Activated T-cell treated with anti-CD3 and anti-CD28 coated beads, Interleukin-2, amount 50 U/mL, for 4 hours (primary cell): ENCODE data around the gene RAMP3. TPM values are rescaled to one million over a fixed set of nuclear protein-coding genes. Genes with fewer than 3 reads are reported as not detected.

Experiments used
- ATAC-seq, 2 donors: fragments of 200-7000 bp; cut with Tn5 transposase; one replicate each; pipeline ENCODE4 v1.10.0; 2021
- DNase-seq: peaks from one replicate; pipeline ENCODE4 v3.0.0-alpha.2; 2020
- H3K27me3 Mint-ChIP-seq: one replicate; pipeline ENCODE4 v1.8.0; 2021; ENCODE audit warnings: low read depth, mixed read lengths
- H3K36me3 Mint-ChIP-seq: one replicate; pipeline ENCODE4 v1.8.0; 2022; ENCODE audit warnings: mixed read lengths; ENCODE audit not compliant: insufficient read depth
- H3K4me1 Mint-ChIP-seq: one replicate; pipeline ENCODE4 v1.8.0; 2021; ENCODE audit warnings: low read depth, mixed read lengths
- H3K4me3 Mint-ChIP-seq: one replicate; pipeline ENCODE4 v1.8.0; 2021; ENCODE audit warnings: mild to moderate bottlenecking, moderate library complexity, mixed read lengths
- H3K9me3 Mint-ChIP-seq: one replicate; pipeline ENCODE4 v1.8.0; 2021; ENCODE audit warnings: mixed read lengths
- total RNA-seq, 3 donors: library from RNA; stranded (reverse); gene quantifications; one replicate each; pipeline ENCODE4 v1.2.1, GENCODE V29; 2021

Gene RAMP3
- total RNA-seq, 3 donors from 2014 or later = not detected

DNA sequence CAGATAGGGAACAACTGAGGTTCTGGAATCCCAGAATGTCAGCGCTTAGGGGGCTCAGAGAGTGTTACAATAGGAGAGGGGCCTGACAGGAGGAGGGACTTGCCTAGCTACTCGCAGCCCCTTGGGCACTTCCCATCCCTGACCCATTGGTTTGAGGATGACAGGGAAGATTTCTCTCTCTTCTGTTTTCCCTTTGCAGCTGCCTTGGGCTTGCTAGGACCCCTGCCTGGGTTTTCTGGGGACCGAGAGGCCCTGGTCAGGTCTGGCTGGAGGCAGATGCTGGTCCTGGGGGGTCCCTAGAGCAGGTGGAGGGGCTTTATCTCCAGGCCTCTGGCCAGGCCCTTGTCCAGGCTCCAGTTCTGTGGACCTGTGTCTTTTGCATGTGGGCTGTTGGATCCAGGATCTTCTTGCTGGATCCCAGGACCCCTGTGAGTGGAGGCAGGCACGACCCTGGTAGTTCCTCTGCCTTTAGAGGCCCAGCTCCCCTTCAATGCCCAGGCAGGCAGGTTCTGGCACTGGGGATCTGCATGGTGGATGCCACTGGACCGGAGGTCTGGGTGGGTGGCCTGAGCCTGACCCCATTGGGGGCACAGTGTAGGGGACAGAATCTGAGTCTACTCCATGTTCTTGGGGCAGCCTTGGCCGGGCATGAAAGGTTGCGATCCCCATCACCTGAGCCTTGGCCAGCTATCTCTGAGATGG lies 26.9 kb downstream of the RAMP3 start:
- Mint-ChIP-seq H3K9me3 (no peaks in the 10 kb centered on the region), H3K4me3 (no peak overlapping the region), H3K36me3 (no peaks in the 10 kb centered on the region), H3K27me3 (peaks cover 10% of the 10 kb centered on the region), H3K4me1 (no peaks in the 10 kb centered on the region)
- ATAC-seq = no peak
- DNase-seq = no peak

GRCh38 chr7:45185028-45185863 lies 27.7 kb downstream of the RAMP3 start:
- Mint-ChIP-seq H3K36me3 (no peaks in the 10 kb centered on the region), H3K9me3 (no peaks in the 10 kb centered on the region), H3K4me3 (no peak overlapping the region), H3K4me1 (no peaks in the 10 kb centered on the region), H3K27me3 (peaks cover 9% of the 10 kb centered on the region)
- no peak for ATAC-seq
- no peak for DNase-seq

DNA sequence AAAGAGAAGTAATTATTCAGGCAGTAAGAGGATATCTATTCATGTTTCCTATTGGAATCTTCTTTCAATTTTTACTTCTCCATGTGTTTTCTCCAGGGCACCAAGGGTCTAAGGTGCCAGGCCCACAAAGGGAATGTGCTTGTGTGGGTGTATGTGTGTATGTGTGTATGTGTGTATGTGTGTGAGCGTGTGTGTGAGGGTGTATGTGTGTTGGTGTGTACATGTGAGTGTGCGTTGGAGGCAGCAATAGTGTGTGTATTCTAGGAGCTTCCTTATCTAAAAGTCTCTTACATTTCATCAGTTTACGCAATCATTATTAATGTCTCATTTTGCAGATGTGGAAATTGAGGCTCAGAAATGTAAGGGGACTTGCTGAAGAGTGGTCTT lies 28.3 kb downstream of the RAMP3 start:
- Mint-ChIP-seq H3K27me3 (peaks cover 9% of the 10 kb centered on the region), H3K9me3 (no peaks in the 10 kb centered on the region), H3K4me3 (no peak overlapping the region), H3K4me1 (no peaks in the 10 kb centered on the region), H3K36me3 (no peaks in the 10 kb centered on the region)
- DNase-seq (no peak), ATAC-seq (no peak)

DNA sequence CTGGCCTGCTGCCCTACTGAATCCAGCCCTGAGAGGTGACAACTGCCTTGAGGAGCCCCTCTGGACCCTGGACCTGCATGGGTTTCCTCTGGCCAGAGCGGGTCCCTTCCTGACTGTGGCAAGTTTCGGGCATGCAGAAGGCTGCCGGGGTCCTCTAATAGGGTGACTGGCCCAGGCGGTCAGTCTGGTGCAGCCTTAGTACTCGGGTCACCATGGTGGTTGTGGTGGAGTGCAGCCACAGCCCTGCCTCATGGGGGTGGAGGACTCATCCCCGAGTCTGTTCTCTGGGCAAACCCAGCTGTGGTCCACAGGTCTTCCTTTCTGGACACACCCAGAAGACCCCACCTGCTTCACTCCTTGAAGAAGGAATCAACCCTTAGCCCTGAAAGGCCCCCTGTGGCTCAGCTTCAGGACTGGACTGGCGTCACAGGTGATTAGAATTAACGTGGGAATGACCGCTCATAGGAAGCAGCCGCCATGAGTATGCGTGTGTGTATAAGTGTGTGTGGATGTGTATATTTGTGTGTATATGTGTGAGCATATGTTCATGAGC lies 28.7 kb downstream of the RAMP3 start:
- ATAC-seq (no peak), DNase-seq (no peak)
- H3K36me3 Mint-ChIP-seq = no peaks in the 10 kb centered on the region
- no peak overlapping the region for H3K4me3 Mint-ChIP-seq
- no peaks in the 10 kb centered on the region for H3K4me1 Mint-ChIP-seq
- peaks cover 9% of the 10 kb centered on the region for H3K27me3 Mint-ChIP-seq
- H3K9me3 Mint-ChIP-seq = no peaks in the 10 kb centered on the region

- peaks cover 5% of the 10 kb centered on the region for H3K27me3 Mint-ChIP-seq
- no peaks in the 10 kb centered on the region for H3K4me1 Mint-ChIP-seq
- no peaks in the 10 kb centered on the region for H3K36me3 Mint-ChIP-seq
Observed at GRCh38 chr7:45187089-45187945, 29.7 kb downstream of the RAMP3 start.

DNA sequence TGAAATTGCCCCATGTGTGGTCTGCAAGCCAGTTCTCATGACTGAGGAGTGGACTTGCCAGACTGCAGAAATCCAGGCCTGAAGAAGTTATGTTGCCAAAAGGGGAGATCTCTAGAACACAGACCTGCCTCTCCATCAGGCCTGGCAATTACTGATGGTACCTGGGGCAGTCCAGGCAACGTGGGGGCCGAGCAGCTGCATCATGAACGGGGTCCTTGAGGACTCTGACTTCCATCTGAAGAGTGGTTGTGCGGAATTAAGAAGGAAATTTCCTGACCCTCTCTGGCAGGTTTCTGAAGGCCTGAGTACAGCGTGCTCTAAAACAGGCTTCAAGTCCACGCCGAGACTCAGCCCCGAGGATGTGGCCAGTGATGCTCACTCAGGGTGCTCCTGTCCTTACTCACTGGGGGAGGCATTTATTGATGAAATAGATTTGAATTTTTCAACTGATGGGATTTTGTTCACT lies 30.4 kb downstream of the RAMP3 start:
- no peak overlapping the region for H3K4me3 Mint-ChIP-seq
- DNase-seq (no peak), ATAC-seq (no peak)
- H3K4me1 Mint-ChIP-seq = peaks cover 1% of the 10 kb centered on the region
- peaks cover 9% of the 10 kb centered on the region for H3K27me3 Mint-ChIP-seq
- no peaks in the 10 kb centered on the region for H3K36me3 Mint-ChIP-seq
- no peaks in the 10 kb centered on the region for H3K9me3 Mint-ChIP-seq

More at GRCh38 chr7:45187089-45187945, 29.7 kb downstream of the RAMP3 start:
- DNase-seq (no peak), ATAC-seq (no peak)
- Mint-ChIP-seq H3K4me3 (no peak overlapping the region), H3K9me3 (no peaks in the 10 kb centered on the region)

- DNase-seq (no peak), ATAC-seq (no peak)
- Mint-ChIP-seq H3K27me3 (peaks cover 9% of the 10 kb centered on the region), H3K4me3 (no peak overlapping the region), H3K36me3 (no peaks in the 10 kb centered on the region), H3K9me3 (no peaks in the 10 kb centered on the region), H3K4me1 (peaks cover 1% of the 10 kb centered on the region)
Observed at GRCh38 chr7:45188736-45189135, 31.1 kb downstream of the RAMP3 start.

DNA sequence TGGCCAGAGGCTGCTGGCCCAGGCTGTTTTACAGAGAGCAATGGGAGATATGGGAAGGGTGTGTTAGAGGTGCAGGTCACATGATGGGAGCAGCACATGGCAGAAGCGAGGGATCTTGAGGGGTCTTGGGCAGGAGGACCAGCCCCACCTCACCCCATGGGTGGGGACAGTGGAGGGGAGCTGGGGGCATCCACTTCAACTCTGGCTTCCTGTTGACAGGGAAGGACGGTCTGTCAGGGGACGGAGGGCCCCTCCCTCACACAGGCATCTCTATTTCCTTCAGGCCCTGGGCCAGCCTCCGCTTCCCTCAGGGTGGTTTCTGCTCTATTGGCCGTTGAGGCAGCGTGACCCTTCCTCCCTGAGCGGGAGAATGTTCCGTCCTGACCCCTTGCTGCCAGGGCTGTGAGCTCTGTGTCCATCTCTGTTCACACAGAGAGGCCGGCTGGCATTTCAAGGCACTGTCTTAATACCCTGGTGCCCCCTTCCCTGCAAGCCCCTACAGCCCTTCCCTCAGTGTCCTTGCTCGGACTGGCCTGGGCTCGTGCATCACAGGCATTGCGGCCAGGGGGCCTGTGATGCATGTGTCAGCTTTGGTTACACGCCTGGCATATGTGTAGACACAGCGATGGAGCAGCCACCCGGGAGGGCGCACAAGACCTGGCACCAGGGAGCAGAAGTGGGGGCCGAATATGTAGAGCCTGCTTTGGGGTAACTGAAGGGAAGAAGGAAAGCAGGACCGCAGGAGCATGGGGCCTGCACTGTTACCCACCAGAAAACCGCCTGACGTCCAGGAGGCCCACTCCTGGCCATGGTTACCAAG lies 31.8 kb downstream of the RAMP3 start:
- DNase-seq (no peak), ATAC-seq (no peak)
- Mint-ChIP-seq H3K36me3 (no peaks in the 10 kb centered on the region), H3K4me1 (peaks cover 1% of the 10 kb centered on the region), H3K9me3 (no peaks in the 10 kb centered on the region), H3K4me3 (no peak overlapping the region), H3K27me3 (peaks cover 10% of the 10 kb centered on the region)

DNA sequence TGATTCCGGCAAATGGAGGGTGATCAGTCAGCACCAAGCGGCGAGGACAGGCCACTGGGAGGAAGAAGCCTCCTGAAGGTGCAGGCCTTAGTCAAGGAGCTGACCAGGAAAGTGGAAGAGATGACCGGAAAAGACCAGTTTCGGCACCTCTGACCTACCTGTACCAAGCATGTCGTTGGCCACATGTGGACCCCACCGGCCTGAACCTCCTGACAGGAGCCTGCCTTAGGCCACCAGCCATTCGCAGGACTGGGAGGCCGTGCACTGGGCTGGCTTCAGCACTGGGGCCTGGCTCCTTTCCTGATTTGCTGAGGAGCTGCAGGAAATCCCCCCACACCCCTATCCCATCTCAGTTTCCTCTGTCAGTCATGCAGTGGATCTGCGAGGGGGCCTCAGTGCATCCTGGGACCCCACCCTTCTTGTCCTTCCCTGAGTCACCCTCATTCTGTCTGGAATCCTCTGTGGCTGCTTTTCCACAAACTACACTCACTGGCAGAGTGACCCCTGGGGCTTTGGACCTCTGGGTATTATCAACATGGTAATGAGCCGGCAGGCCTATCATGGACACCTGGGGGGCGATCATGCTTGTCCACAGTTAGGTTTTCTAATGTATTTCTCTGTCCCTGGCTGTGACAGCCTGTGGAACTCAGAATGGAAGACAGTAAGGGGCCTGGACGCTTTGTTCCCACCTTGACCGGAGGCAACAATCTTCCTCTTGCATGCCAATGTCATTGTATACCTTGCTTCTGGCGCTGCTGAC lies 33.0 kb downstream of the RAMP3 start:
- peaks cover 1% of the 10 kb centered on the region for H3K4me1 Mint-ChIP-seq
- no peak for DNase-seq
- no peak overlapping the region for H3K4me3 Mint-ChIP-seq
- no peaks in the 10 kb centered on the region for H3K36me3 Mint-ChIP-seq
- H3K27me3 Mint-ChIP-seq = peaks cover 18% of the 10 kb centered on the region
- no peaks in the 10 kb centered on the region for H3K9me3 Mint-ChIP-seq
- no peak for ATAC-seq

DNA sequence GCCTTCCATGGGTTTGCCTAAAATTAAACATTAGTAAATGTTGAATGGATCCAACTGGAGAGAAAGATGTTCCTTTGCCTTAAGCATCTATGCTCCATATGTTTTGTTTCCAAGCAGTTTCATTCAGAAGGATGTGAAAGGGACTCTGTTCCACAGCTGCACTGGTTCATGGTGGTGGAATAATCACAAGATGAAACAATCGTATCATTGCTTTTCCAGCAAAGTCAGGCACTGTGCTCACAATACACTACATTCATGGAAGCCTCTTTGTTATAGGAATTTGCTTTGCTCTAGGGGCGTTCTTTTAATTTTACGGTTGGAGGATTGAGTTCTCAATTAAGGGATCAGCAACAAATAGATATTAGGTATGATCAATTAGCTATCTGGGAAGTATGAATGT lies 33.8 kb downstream of the RAMP3 start:
- Mint-ChIP-seq H3K4me1 (peaks cover 4% of the 10 kb centered on the region), H3K36me3 (no peaks in the 10 kb centered on the region), H3K27me3 (peaks cover 22% of the 10 kb centered on the region), H3K9me3 (no peaks in the 10 kb centered on the region), H3K4me3 (no peak overlapping the region)
- DNase-seq = no peak
- ATAC-seq = no peak

GRCh38 chr7:45192621-45193041 lies 35.0 kb downstream of the RAMP3 start:
- Mint-ChIP-seq H3K36me3 (no peaks in the 10 kb centered on the region), H3K4me3 (no peak overlapping the region), H3K9me3 (no peaks in the 10 kb centered on the region), H3K4me1 (peaks cover 7% of the 10 kb centered on the region), H3K27me3 (peaks cover 18% of the 10 kb centered on the region)
- DNase-seq (no peak), ATAC-seq (no peak)

GRCh38 chr7:45193828-45194227 lies 36.2 kb downstream of the RAMP3 start:
- Mint-ChIP-seq H3K4me3 (no peak overlapping the region), H3K4me1 (peaks cover 7% of the 10 kb centered on the region), H3K9me3 (no peaks in the 10 kb centered on the region), H3K27me3 (peaks cover 16% of the 10 kb centered on the region), H3K36me3 (no peaks in the 10 kb centered on the region)
- ATAC-seq (no peak), DNase-seq (no peak)

DNA sequence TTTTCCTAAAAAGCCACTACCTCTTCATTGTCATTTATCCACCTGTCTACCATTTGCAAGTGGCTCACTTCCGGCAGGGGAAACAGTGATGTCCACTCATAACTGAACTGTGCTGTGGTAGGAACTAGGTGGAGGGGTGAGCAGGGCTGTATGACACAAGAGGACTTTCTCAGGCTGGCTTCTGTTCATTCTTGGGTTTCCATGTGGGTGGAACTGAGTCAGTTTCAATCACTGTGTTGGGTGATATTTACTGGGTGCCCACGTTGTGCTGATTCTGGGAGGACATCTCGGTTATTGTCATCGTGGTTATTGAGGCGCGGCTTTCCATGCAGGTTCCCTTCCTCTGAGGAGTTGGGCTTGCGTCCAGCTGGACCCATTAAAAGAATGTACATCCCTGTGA lies 38.8 kb downstream of the RAMP3 start:
- Mint-ChIP-seq H3K9me3 (no peaks in the 10 kb centered on the region), H3K4me1 (peaks cover 13% of the 10 kb centered on the region), H3K4me3 (no peak overlapping the region), H3K27me3 (peaks cover 16% of the 10 kb centered on the region), H3K36me3 (no peaks in the 10 kb centered on the region)
- DNase-seq = no peak
- peak; percentile 96 for ATAC-seq
